Epidermal melanocyte (primary cell): ENCODE data around the gene SULT1A4.
"Not testable (repeated sequence)": the region's sequence is repeated elsewhere in the genome, so short reads cannot be mapped to it uniquely, and the experiment has no call there.

ENCODE experiments used
- DNase-seq: peaks from one replicate; pipeline ENCODE4 v3.0.0; 2011; ENCODE audit warnings: low spot score; ENCODE audit not compliant: insufficient read length

Gene SULT1A4

GRCh38 chr16:29459706-29460646 lies at the start of gene SULT1A4:
Gene SULT1A4, plus strand, starts transcription at chr16:29459913. Its CDS starts 1,473 bp downstream, at chr16:29461386.
- DNase-seq, result not testable (repeated sequence)

GRCh38 chr16:29423587-29423986 lies 36.1 kb upstream of the SULT1A4 start:
- not testable (repeated sequence) for DNase-seq

DNA sequence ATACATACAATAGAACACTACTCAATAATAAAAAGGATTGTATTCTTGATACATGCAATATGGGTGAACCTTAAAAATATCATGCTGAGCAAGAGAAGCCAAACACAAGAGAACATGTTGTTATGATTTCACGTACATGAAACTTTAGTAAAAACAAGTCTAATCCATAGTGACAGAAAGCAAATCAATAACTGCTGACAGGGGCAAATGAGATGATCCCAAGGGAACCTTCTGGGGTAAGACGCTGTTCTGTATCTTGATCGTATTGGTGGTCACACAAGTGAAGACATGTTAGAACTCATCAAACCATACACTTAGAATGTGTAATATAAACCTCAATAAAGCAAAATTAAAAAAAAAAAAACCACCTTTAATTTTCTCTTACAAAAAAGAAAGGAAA lies 34.3 kb upstream of the SULT1A4 start:
- DNase-seq, result not testable (repeated sequence)

GRCh38 chr16:29453754-29454153 lies 6.0 kb upstream of the SULT1A4 start:
- not testable (repeated sequence) for DNase-seq

DNA sequence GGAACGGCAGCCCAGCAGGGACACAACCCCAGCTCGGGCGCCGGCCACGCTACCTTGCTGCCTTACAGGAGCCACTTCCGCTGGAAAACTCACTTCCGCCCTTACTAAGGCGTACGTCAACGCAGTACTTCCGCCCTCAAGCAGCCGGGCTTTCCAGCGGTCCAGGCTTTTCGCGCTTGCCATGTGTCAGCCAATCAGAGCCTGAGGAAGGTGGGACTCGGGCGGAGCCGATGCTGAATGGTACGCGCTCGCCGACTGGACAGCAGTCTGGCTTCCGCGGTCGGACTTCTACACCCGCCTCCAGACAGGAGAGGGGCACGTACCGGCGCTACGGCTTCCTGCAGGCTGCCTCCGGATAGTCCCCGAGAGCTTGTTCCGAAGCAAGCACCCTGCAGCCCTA lies 5.4 kb upstream of the SULT1A4 start, which contains the start of the genes BOLA2 and SLX1B:
TSS of gene BOLA2 (minus strand) at position 83 of the 400 bp plus-strand sequence. CDS start 98 bp downstream, outside the sequence.
TSS of gene SLX1B (plus strand) at position 265 of the 400 bp plus-strand sequence.
- DNase-seq, result not testable (repeated sequence)

- not testable (repeated sequence) for DNase-seq
Observed at GRCh38 chr16:29454828-29455227, 4.9 kb upstream of the SULT1A4 start.

DNA sequence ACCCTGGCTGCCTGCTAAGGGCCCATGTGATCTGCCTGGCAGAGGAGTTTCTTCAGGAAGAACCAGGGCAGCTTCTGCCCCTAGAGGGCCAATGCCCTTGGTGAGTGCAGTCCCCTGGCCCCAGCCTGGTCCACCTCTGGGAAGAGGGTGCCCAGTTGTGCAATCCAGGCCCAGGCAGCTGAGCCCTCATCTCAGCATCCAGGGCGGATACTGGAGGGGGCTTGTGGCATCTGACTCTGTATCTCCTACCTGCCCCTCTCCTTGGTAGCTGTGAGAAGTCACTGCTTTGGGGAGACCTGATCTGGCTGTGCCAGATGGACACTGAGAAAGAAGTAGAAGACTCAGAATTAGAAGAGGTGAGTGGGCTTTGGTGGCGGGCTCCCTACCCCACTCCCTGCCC lies 2.1 kb upstream of the SULT1A4 start:
- not testable (repeated sequence) for DNase-seq

DNA sequence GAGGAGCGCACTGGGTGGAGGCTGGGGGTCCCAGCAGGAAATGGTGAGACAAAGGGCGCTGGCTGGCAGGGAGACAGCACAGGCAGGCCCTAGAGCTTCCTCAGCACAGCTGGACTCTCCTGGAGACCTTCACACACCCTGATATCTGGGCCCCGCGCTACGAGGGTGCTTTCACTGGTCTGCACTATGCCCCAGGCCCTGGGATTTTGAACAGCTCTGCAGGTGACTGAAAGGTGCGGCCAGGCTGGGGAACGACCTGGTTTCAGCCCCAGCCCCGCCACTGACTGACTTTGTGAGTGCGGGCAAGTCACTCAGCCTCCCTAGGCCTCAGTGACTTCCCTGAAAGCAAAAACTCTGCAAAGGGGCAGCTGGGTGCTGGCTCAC lies 926 bp downstream of the SULT1A4 start:
- DNase-seq, result not testable (repeated sequence)

DNA sequence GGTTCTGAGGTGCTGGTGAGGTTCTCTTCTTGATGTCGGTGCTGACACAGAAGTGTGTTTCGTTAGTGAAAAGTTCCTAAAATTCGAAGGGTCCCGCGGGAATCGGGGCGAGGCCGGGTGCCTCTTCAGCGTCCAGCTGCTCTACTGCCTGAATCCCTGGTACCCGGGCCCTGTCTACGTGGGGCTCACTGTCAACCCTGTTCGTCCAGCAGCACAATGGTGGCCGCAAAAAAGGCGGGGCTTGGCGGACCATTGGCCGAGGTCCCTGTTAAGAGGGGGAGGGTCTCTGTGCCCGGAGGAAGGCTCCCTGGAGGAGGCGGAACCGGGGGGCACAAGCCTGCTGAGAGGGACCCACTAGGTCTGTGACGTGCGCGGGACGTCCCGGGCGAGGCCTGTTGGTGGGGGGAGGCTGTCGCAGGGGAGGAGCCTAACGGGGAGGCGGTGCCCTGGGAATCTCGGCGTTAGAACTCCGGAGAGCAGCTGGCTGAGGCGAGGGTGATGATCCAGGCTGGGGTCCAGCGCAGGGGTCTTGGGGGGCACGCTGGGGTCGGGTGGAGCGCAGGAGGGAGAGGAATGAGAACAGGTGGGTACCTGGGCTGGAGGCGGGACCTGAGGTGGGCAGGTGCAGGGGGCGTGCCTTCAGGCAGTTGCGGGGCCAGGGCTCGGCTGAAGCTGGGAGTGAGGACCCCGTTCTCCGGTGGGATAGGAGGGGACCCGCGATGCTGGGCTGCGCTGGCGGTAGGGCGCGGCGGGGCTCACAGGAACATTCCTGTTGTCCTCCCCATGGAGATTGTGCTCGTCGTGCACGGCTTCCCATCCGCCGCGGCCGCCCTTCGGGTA lies 6.5 kb downstream of the SULT1A4 start:
- not testable (repeated sequence) for DNase-seq

- DNase-seq, result not testable (repeated sequence)
Observed at GRCh38 chr16:29466904-29467303, 7.2 kb downstream of the SULT1A4 start.

DNA sequence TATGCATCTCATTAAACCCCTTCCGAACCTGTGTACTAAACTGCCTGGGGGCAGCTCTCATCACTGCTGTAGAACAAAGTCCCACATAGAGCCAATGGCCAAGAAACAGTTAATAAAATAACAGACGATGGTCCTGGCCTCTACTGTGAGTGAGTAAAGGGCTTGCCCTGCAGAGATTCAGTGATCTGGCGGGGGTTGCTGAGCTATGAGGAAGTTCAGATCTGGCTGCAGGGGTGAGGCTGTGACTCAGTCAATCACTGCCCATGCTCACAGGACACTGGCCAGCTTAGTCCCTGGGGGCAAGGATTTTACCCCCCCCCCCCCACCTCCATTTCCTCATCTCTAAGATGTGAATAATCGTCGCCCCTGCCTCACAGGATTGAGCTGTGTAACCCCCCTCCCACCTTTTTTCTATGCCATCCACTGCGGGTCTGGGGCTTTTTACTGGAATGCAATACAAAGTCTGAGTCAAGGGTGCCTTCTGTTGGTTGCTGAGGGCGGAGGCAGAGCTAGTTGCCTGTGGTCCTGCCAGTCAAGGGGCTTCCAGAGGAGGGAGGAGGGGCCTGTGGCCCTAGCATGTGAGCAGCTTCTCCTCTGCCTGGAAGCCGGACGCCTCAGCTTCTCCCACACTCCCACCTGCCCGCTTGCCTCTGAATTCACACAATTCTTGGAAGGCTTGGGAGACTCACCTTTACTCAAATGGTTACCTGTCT lies 8.1 kb downstream of the SULT1A4 start:
- DNase-seq, result not testable (repeated sequence)

GRCh38 chr16:29469660-29470059 lies 9.9 kb downstream of the SULT1A4 start:
- DNase-seq, result not testable (repeated sequence)

- not testable (repeated sequence) for DNase-seq
Observed at GRCh38 chr16:29472065-29472464, 12.4 kb downstream of the SULT1A4 start.

GRCh38 chr16:29482276-29482675 lies 22.6 kb downstream of the SULT1A4 start:
- DNase-seq, result not testable (repeated sequence)

DNA sequence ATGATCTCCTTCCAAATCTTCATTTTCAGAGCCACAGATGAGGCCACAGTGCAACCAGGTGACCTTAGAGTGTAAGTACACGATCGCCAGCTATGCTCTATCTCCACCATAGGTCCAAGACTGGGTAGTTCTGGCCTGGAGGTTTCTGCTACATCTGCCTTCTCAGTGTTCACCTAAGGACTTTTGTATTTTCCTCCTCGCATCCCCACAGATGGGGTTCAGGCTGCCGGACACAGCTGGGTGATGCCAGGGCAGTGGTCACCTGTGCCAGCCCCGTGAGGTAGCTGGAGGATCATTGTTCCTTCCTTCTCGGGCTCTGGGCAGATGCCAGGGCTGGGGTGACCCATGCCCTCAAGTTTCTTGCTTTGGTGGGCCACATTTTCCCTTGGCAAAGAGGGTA lies 46.6 kb downstream of the SULT1A4 start, which contains the start of gene NPIPB12:
TSS of gene NPIPB12 (minus strand) at position 101 of the 400 bp plus-strand sequence.
- DNase-seq, result not testable (repeated sequence)
